H1 (cell line): Measurements from ENCODE around the gene USH1C. TPM values are rescaled to one million over a fixed set of nuclear protein-coding genes. Genes with fewer than 3 reads are reported as not detected.

ENCODE experiments used
- CTCF ChIA-PET: fragments of 300-600 bp; sonication (Branson Sonifier 250); formaldehyde crosslinking; loops from one replicate; lab custom pipeline; 2021; ENCODE audit not compliant: partially characterized antibody; lab: Charles Lee
- POLR2A ChIA-PET: fragments of 300-600 bp; sonication (Branson Sonifier 250); formaldehyde crosslinking; loops from one replicate; lab custom pipeline; 2021; ENCODE audit warnings: inconsistent platforms; ENCODE audit not compliant: partially characterized antibody; lab: Charles Lee
- DNase-seq, 2 experiments: peaks; one replicate each; pipeline versions ENCODE4 v3.0.0 to v3.0.0-alpha.2; 2010 to 2022; ENCODE audit warnings: low spot score in 2 of 2, low read depth in 1 of 2, mixed read lengths in 1 of 2
- FAIRE-seq: peaks from 2 replicates; lab custom pipeline; 2011; peaks lifted over from hg19 to GRCh38; lab: Jason Lieb, UNC
- H2AFZ ChIP-seq: 2 replicates; pipeline ENCODE4 v1.8.1; 2012; ENCODE audit warnings: low read length, inconsistent platforms
- H2AK5ac ChIP-seq: 2 replicates; pipeline ENCODE4 v1.6.1; 2013; ENCODE audit warnings: low read depth, low read length
- H2BK120ac ChIP-seq: replicated peaks from 2 replicates; pipeline ENCODE3; 2013; ENCODE audit warnings: low read depth, low read length, inconsistent platforms
- H2BK12ac ChIP-seq: 2 replicates; pipeline ENCODE4 v1.6.1; 2013; ENCODE audit warnings: low read depth, low read length
- H2BK15ac ChIP-seq: 2 replicates; pipeline ENCODE4 v1.6.1; 2013; ENCODE audit warnings: low read length
- H2BK20ac ChIP-seq: 2 replicates; pipeline ENCODE4 v1.6.1; 2013; ENCODE audit warnings: low read length
- H2BK5ac ChIP-seq: 2 replicates; pipeline ENCODE4 v1.6.1; 2013; ENCODE audit warnings: low read depth, low read length
- H3K14ac ChIP-seq: 2 replicates; pipeline ENCODE4 v1.6.1; 2013; ENCODE audit warnings: inconsistent platforms; ENCODE audit not compliant: insufficient read length
- H3K18ac ChIP-seq: 2 replicates; pipeline ENCODE4 v1.6.1; 2013; ENCODE audit warnings: low read length; ENCODE audit errors: extremely low read depth
- H3K23ac ChIP-seq: 2 replicates; pipeline ENCODE4 v1.6.1; 2013; ENCODE audit warnings: inconsistent platforms; ENCODE audit not compliant: insufficient read length
- H3K23me2 ChIP-seq: 2 replicates; pipeline ENCODE4 v1.6.1; 2013; ENCODE audit warnings: low read depth, low read length
- H3K27ac ChIP-seq: 2 replicates; pipeline ENCODE4 v1.6.1; 2011; ENCODE audit warnings: low read depth, low read length, inconsistent platforms
- H3K27me3 ChIP-seq, 4 experiments: replicated peaks in 1 of 4; 1 replicate in 1 of 4; 2 replicates in 3 of 4; pipeline versions ENCODE4 v1.6.1 to v1.8.1; 2011 to 2013; ENCODE audit warnings: low read length in 3 of 4, mild to moderate bottlenecking in 3 of 4, inconsistent platforms in 2 of 4, mixed read lengths in 2 of 4, moderate library complexity in 1 of 4; ENCODE audit not compliant: control insufficient read depth in 3 of 4, insufficient read depth in 3 of 4; ENCODE audit errors: extremely low read depth in 1 of 4
- H3K36me3 ChIP-seq, 4 experiments: 2 replicates each; pipeline versions ENCODE4 v1.6.1 to v1.8.1; 2011 to 2013; ENCODE audit warnings: mild to moderate bottlenecking in 4 of 4, low read length in 3 of 4, moderate library complexity in 2 of 4, control low read depth in 1 of 4, inconsistent platforms in 1 of 4; ENCODE audit not compliant: insufficient read depth in 4 of 4, control insufficient read depth in 2 of 4
- H3K4ac ChIP-seq: replicated peaks from 2 replicates; pipeline ENCODE3; 2013; ENCODE audit warnings: low read length, low read depth, mixed read lengths, inconsistent platforms; ENCODE audit not compliant: insufficient read length
- H3K4me1 ChIP-seq, 4 experiments: replicated peaks in 1 of 4; 1 replicate in 1 of 4; 2 replicates in 3 of 4; pipeline versions ENCODE4 v1.6.1 to v1.8.1; 2011 to 2013; ENCODE audit warnings: low read length in 3 of 4, inconsistent platforms in 2 of 4, mixed read lengths in 1 of 4; ENCODE audit not compliant: insufficient read depth in 4 of 4, control insufficient read depth in 3 of 4
- H3K4me2 ChIP-seq, 2 experiments: 2 replicates each; pipeline versions ENCODE4 v1.6.1 to v1.8.1; 2011 to 2013; ENCODE audit warnings: low read depth in 2 of 2, low read length in 2 of 2, control low read depth in 1 of 2, inconsistent platforms in 1 of 2, mild to moderate bottlenecking in 1 of 2; ENCODE audit not compliant: insufficient read depth in 1 of 2
- H3K4me3 ChIP-seq, 4 experiments: fragments of 200-600, 300-600 bp in 1 of 4; sonication (generic), shearing (Covaris generic), sonication (Bioruptor Twin) in 1 of 4; 2 replicates each; pipeline versions ENCODE4 v1.5.1 to v1.8.1; 2011 to 2016; ENCODE audit warnings: low read length in 4 of 4, low read depth in 3 of 4, control low read depth in 2 of 4, inconsistent platforms in 2 of 4, mild to moderate bottlenecking in 2 of 4, mixed read lengths in 1 of 4, moderate library complexity in 1 of 4; ENCODE audit not compliant: insufficient read depth in 2 of 4; ENCODE audit errors: extremely low read depth in 1 of 4
- H3K56ac ChIP-seq: replicated peaks from 2 replicates; pipeline ENCODE3; 2013; ENCODE audit warnings: low read depth, mild to moderate bottlenecking, mixed read lengths, low read length, inconsistent platforms; ENCODE audit not compliant: insufficient read length
- H3K79me1 ChIP-seq: 2 replicates; pipeline ENCODE4 v1.6.1; 2013; ENCODE audit warnings: low read depth, low read length, control low read depth
- H3K79me2 ChIP-seq, 2 experiments: 2 replicates each; pipeline versions ENCODE4 v1.6.1 to v1.8.1; 2012 to 2013; ENCODE audit warnings: low read length in 2 of 2, mild to moderate bottlenecking in 2 of 2, inconsistent platforms in 1 of 2; ENCODE audit not compliant: insufficient read depth in 2 of 2, control insufficient read depth in 1 of 2
- H3K9ac ChIP-seq, 4 experiments: replicated peaks in 1 of 4; 1 replicate in 1 of 4; 2 replicates in 3 of 4; pipeline versions ENCODE4 v1.6.1 to v1.8.1; 2011 to 2013; ENCODE audit warnings: low read depth in 3 of 4, low read length in 3 of 4, control low read depth in 2 of 4, mild to moderate bottlenecking in 2 of 4, moderate library complexity in 2 of 4, inconsistent platforms in 1 of 4; ENCODE audit errors: extremely low read depth in 1 of 4
- H3K9me3 ChIP-seq, 2 experiments: 2 replicates each; pipeline versions ENCODE4 v1.6.1 to v1.8.1; 2012 to 2013; ENCODE audit warnings: mild to moderate bottlenecking in 2 of 2, moderate library complexity in 2 of 2, control low read depth in 1 of 2, inconsistent platforms in 1 of 2, low read depth in 1 of 2, low read length in 1 of 2, mixed read lengths in 1 of 2; ENCODE audit not compliant: insufficient read depth in 2 of 2
- H4K20me1 ChIP-seq, 2 experiments: replicated peaks in 1 of 2; 2 replicates each; pipeline versions ENCODE3 to v1.8.1; 2011 to 2013; ENCODE audit warnings: inconsistent platforms in 2 of 2, low read length in 2 of 2, mild to moderate bottlenecking in 1 of 2; ENCODE audit not compliant: insufficient read depth in 2 of 2, control insufficient read depth in 1 of 2
- H4K5ac ChIP-seq: 2 replicates; pipeline ENCODE4 v1.6.1; 2013; ENCODE audit warnings: low read length, low read depth, mixed read lengths, inconsistent platforms; ENCODE audit not compliant: insufficient read length
- H4K8ac ChIP-seq: 2 replicates; pipeline ENCODE4 v1.8.0; 2013; ENCODE audit warnings: mild to moderate bottlenecking, moderate library complexity, low read length, inconsistent platforms; ENCODE audit not compliant: insufficient read depth; ENCODE audit errors: extremely low read depth
- H4K91ac ChIP-seq: replicated peaks from 2 replicates; pipeline ENCODE3; 2013; ENCODE audit warnings: low read length, mixed read lengths, inconsistent platforms; ENCODE audit not compliant: insufficient read length
- CBX5 ChIP-seq: fragments of 300-800, 300-1000 bp; sonication (generic); IDR thresholded peaks from 2 replicates; pipeline ENCODE4 v1.7.1; 2016; ENCODE audit warnings: antibody characterized with exemption, low read length, low read depth
- WGBS, 2 experiments: shearing (Covaris generic) in 1 of 2; methylation state at CpG; one replicate each; pipeline versions ENCODE4 v1.1.6 to v1.1.7; 2013 to 2015; ENCODE audit warnings: low lambda C conversion rate in 2 of 2, mixed read lengths in 2 of 2, inconsistent platforms in 1 of 2, low coverage in 1 of 2, missing lambda C conversion rate in 1 of 2; ENCODE audit not compliant: insufficient replicate concordance in 2 of 2, insufficient coverage in 1 of 2, insufficient read length in 1 of 2; ENCODE audit errors: extremely low coverage in 1 of 2, missing lambda C conversion rate in 1 of 2; 5-methylcytosine and 5-hydroxymethylcytosine counted together
- polyA plus RNA-seq, 7 experiments: library from polyadenylated mRNA; depleted of rRNA in 3 of 7; stranded (reverse) in 5 of 7; unstranded in 2 of 7; fragments of >200 nt in 5 of 7; fragments of 200-250 nt in 2 of 7; gene quantifications; 1 replicate in 5 of 7; 2 replicates in 1 of 7; 4 replicates in 1 of 7; pipeline versions ENCODE4 v1.2.1 to v1.2.3, GENCODE V29; 2011 to 2013; ENCODE audit warnings: missing spikeins in 2 of 7, mixed read lengths in 2 of 7
- total RNA-seq: library from RNA; stranded (reverse); fragmentation: NEBNext Ultra II Directional; extraction: Animal tissue kit (Norgen Biotek cat#: 25700); gene quantifications from 2 replicates; pipeline ENCODE4 v1.2.1, GENCODE V29; 2021

USH1C gene
- total and polyA plus RNA-seq, 2 of the 8 experiments (the other 6 are each of a cell fraction or from before 2014, with no cell fraction given), result 1.3 to 1.6 TPM

GRCh38 chr11:17521106-17521900, 22.9 kb downstream of the USH1C start:
- Histone ChIP-seq H2BK120ac (no peak overlapping the region), H3K79me2 (no peaks in the 10 kb centered on the region), H3K36me3 (no peaks in the 10 kb centered on the region), H3K23ac (no peak overlapping the region), H4K8ac (no peak overlapping the region), H2BK5ac (no peak overlapping the region), H4K20me1 (no peaks in the 10 kb centered on the region), H3K4ac (no peak overlapping the region), H3K9ac (no peak overlapping the region), H3K56ac (no peak overlapping the region), H3K4me2 (no peak overlapping the region), H2AK5ac (no peak overlapping the region), H2BK15ac (no peak overlapping the region), H2AFZ (no peak overlapping the region), H3K14ac (no peak overlapping the region), H3K79me1 (no peaks in the 10 kb centered on the region), H3K4me1 (peaks cover 0 to 6% (median 3%) of the 10 kb centered on the region in 4 experiments; a peak in 6 of 7 replicates), H4K91ac (no peak overlapping the region), H3K18ac (no peak overlapping the region), H3K27ac (no peak overlapping the region), H3K27me3 (no peaks in the 10 kb centered on the region), H4K5ac (no peak overlapping the region), H3K23me2 (no peaks in the 10 kb centered on the region), H3K4me3 (no peak overlapping the region), H2BK12ac (no peak overlapping the region), H3K9me3 (no peaks in the 10 kb centered on the region), H2BK20ac (no peak overlapping the region)
- 77% methylated on average over 11 of the region's 11 CpGs; no CpG with 5 or more reads in 1 of the 2 experiments for whole genome bisulfite sequencing, 2 experiments
- ChIA-PET POLR2A (interaction anchor here (1.8 kb wide), 1 partner anchor 9 kb away, joined by 5 read pairs; no protein-coding TSS in a partner anchor), CTCF (interaction anchor here (0.6 to 44.8 kb wide), 9 partner anchors 1 to 230 kb away, joined by 3 to 1414 read pairs (median 5); partner anchors contain the start of genes KCNJ11, MYOD1 and OTOG)
- TF ChIP-seq CBX5, result no peak
- DNase-seq (no peak), FAIRE-seq (no peak)
